Measurements from ENCODE around the gene RPS10.
A peak's percentile ranks its signal among the peaks of the same experiment; 100 is the strongest.

Gene RPS10

GRCh38 chr6:34425498-34426410 lies at the start of gene RPS10:
TSS of gene RPS10 (minus strand) at chr6:34426069. CDS start at chr6:34425221, 848 bp downstream.
- H3K27me3 ChIP-seq (ENCODE audit: low read depth): no peaks in the 10 kb centered on the region
- in situ Hi-C loops (cut with MboI; ENCODE audit: low sequenced_read_pairs): no loop called here
- peaks cover 3% of the 10 kb centered on the region for H3K9me3 ChIP-seq
- peaks cover 48% of the 10 kb centered on the region for H3K36me3 ChIP-seq (replicated peaks)
- peak; percentile 86 to 96 for DNase-seq (ENCODE audit: low spot score in 2 of 2)
- peaks cover 19% of the 10 kb centered on the region for H3K4me1 ChIP-seq
- H3K4me3 ChIP-seq: peak within 1 kb of the TSS; percentile 94

GRCh38 chr6:34475238-34475682 lies 49.4 kb upstream of the RPS10 start:
- Histone ChIP-seq H3K27me3 (ENCODE audit: low read depth) (no peaks in the 10 kb centered on the region), H3K4me1 (no peaks in the 10 kb centered on the region), H3K9me3 (no peaks in the 10 kb centered on the region), H3K36me3 (replicated peaks) (no peaks in the 10 kb centered on the region), H3K4me3 (no peak overlapping the region)
- in situ Hi-C loops (cut with MboI; ENCODE audit: low sequenced_read_pairs): no loop called here
- DNase-seq (ENCODE audit: low spot score in 2 of 2): no peak

- H3K36me3 ChIP-seq (replicated peaks): no peaks in the 10 kb centered on the region
- no peak overlapping the region for H3K4me3 ChIP-seq
- in situ Hi-C loops (cut with MboI; ENCODE audit: low sequenced_read_pairs): no loop called here
- H3K27me3 ChIP-seq (ENCODE audit: low read depth): no peaks in the 10 kb centered on the region
- H3K9me3 ChIP-seq: no peaks in the 10 kb centered on the region
- DNase-seq (ENCODE audit: low spot score in 2 of 2): no peak
- no peaks in the 10 kb centered on the region for H3K4me1 ChIP-seq
These were observed 48.9 kb upstream of the RPS10 start for GRCh38 chr6:34474754-34475153.

- H3K27me3 ChIP-seq (ENCODE audit: low read depth): no peaks in the 10 kb centered on the region
- DNase-seq (ENCODE audit: low spot score in 2 of 2): no peak
- in situ Hi-C loops (cut with MboI; ENCODE audit: low sequenced_read_pairs): no loop called here
These were observed 48.1 kb upstream of the RPS10 start for GRCh38 chr6:34473967-34474366.

GRCh38 chr6:34472425-34472824 lies 46.6 kb upstream of the RPS10 start:
- Histone ChIP-seq H3K4me1 (no peaks in the 10 kb centered on the region), H3K27me3 (ENCODE audit: low read depth) (no peaks in the 10 kb centered on the region), H3K36me3 (replicated peaks) (no peaks in the 10 kb centered on the region), H3K4me3 (no peak overlapping the region), H3K9me3 (no peaks in the 10 kb centered on the region)
- in situ Hi-C loops (cut with MboI; ENCODE audit: low sequenced_read_pairs): no loop called here
- no peak for DNase-seq (ENCODE audit: low spot score in 2 of 2)

More at GRCh38 chr6:34473967-34474366, 48.1 kb upstream of the RPS10 start:
- no peaks in the 10 kb centered on the region for H3K9me3 ChIP-seq
- H3K4me1 ChIP-seq: no peaks in the 10 kb centered on the region
- no peak overlapping the region for H3K4me3 ChIP-seq
- no peaks in the 10 kb centered on the region for H3K36me3 ChIP-seq (replicated peaks)

- H3K4me3 ChIP-seq: no peak overlapping the region
- in situ Hi-C loops (cut with MboI; ENCODE audit: low sequenced_read_pairs): no loop called here
- no peaks in the 10 kb centered on the region for H3K36me3 ChIP-seq (replicated peaks)
- no peaks in the 10 kb centered on the region for H3K4me1 ChIP-seq
- no peaks in the 10 kb centered on the region for H3K9me3 ChIP-seq
- H3K27me3 ChIP-seq (ENCODE audit: low read depth): no peaks in the 10 kb centered on the region
- DNase-seq (ENCODE audit: low spot score in 2 of 2): no peak
These were observed 43.6 kb upstream of the RPS10 start for GRCh38 chr6:34469499-34469898.

- no peaks in the 10 kb centered on the region for H3K27me3 ChIP-seq (ENCODE audit: low read depth)
- in situ Hi-C loops (cut with MboI; ENCODE audit: low sequenced_read_pairs): no loop called here
- H3K4me3 ChIP-seq: no peak overlapping the region
- H3K9me3 ChIP-seq: no peaks in the 10 kb centered on the region
- no peak for DNase-seq (ENCODE audit: low spot score in 2 of 2)
- no peaks in the 10 kb centered on the region for H3K36me3 ChIP-seq (replicated peaks)
- H3K4me1 ChIP-seq: no peaks in the 10 kb centered on the region
These were observed 42.6 kb upstream of the RPS10 start for GRCh38 chr6:34468378-34468892.

GRCh38 chr6:34466242-34467185 lies 40.6 kb upstream of the RPS10 start:
- Histone ChIP-seq H3K27me3 (ENCODE audit: low read depth) (no peaks in the 10 kb centered on the region), H3K4me1 (peaks cover 5% of the 10 kb centered on the region), H3K36me3 (replicated peaks) (no peaks in the 10 kb centered on the region), H3K9me3 (no peaks in the 10 kb centered on the region), H3K4me3 (no peak overlapping the region)
- no peak for DNase-seq (ENCODE audit: low spot score in 2 of 2)
- in situ Hi-C loops (cut with MboI; ENCODE audit: low sequenced_read_pairs): no loop called here

- no peak for DNase-seq (ENCODE audit: low spot score in 2 of 2)
- Histone ChIP-seq H3K4me1 (peaks cover 5% of the 10 kb centered on the region), H3K4me3 (no peak within 1 kb of the TSS), H3K9me3 (no peaks in the 10 kb centered on the region), H3K36me3 (replicated peaks) (no peaks in the 10 kb centered on the region), H3K27me3 (ENCODE audit: low read depth) (no peaks in the 10 kb centered on the region)
- in situ Hi-C loops (cut with MboI; ENCODE audit: low sequenced_read_pairs): no loop called here
These were observed 39.8 kb upstream of the RPS10 start, which contains the start of gene PACSIN1 for GRCh38 chr6:34465531-34466241. TSS of gene PACSIN1 (plus strand) at chr6:34466076. CDS start at chr6:34526306, 60,230 bp downstream.

GRCh38 chr6:34463849-34464248 lies 38.0 kb upstream of the RPS10 start:
- H3K9me3 ChIP-seq: no peaks in the 10 kb centered on the region
- peaks cover 5% of the 10 kb centered on the region for H3K4me1 ChIP-seq
- H3K4me3 ChIP-seq: no peak overlapping the region
- H3K36me3 ChIP-seq (replicated peaks): no peaks in the 10 kb centered on the region
- in situ Hi-C loops (cut with MboI; ENCODE audit: low sequenced_read_pairs): no loop called here
- no peaks in the 10 kb centered on the region for H3K27me3 ChIP-seq (ENCODE audit: low read depth)
- no peak for DNase-seq (ENCODE audit: low spot score in 2 of 2)

- no peaks in the 10 kb centered on the region for H3K27me3 ChIP-seq (ENCODE audit: low read depth)
- in situ Hi-C loops (cut with MboI; ENCODE audit: low sequenced_read_pairs): no loop called here
- H3K9me3 ChIP-seq: no peaks in the 10 kb centered on the region
- no peak for DNase-seq (ENCODE audit: low spot score in 2 of 2)
- peaks cover 5% of the 10 kb centered on the region for H3K4me1 ChIP-seq
- no peaks in the 10 kb centered on the region for H3K36me3 ChIP-seq (replicated peaks)
- no peak overlapping the region for H3K4me3 ChIP-seq
These were observed 37.4 kb upstream of the RPS10 start for GRCh38 chr6:34463299-34463698.

GRCh38 chr6:34462551-34462971 lies 36.7 kb upstream of the RPS10 start:
- peaks cover 5% of the 10 kb centered on the region for H3K4me1 ChIP-seq
- in situ Hi-C loops (cut with MboI; ENCODE audit: low sequenced_read_pairs): no loop called here
- no peaks in the 10 kb centered on the region for H3K9me3 ChIP-seq
- no peaks in the 10 kb centered on the region for H3K27me3 ChIP-seq (ENCODE audit: low read depth)
- no peaks in the 10 kb centered on the region for H3K36me3 ChIP-seq (replicated peaks)
- DNase-seq (ENCODE audit: low spot score in 2 of 2): peak; percentile 71 to 87
- H3K4me3 ChIP-seq: no peak overlapping the region

GRCh38 chr6:34462010-34462409 lies 36.1 kb upstream of the RPS10 start:
- Histone ChIP-seq H3K4me3 (no peak overlapping the region), H3K27me3 (ENCODE audit: low read depth) (no peaks in the 10 kb centered on the region), H3K4me1 (peaks cover 5% of the 10 kb centered on the region), H3K36me3 (replicated peaks) (no peaks in the 10 kb centered on the region), H3K9me3 (no peaks in the 10 kb centered on the region)
- in situ Hi-C loops (cut with MboI; ENCODE audit: low sequenced_read_pairs): no loop called here
- no peak for DNase-seq (ENCODE audit: low spot score in 2 of 2)
